HK-2 (cell line): Measurements from ENCODE around the gene TPRG1.
A peak's percentile ranks its signal among the peaks of the same experiment; 100 is the strongest.
"Not testable (repeated sequence)": the region's sequence is repeated elsewhere in the genome, so short reads cannot be mapped to it uniquely, and the experiment has no call there.

Source experiments
- DNase-seq: peaks from one replicate; pipeline ENCODE4 v3.0.0-alpha.2; 2018; ENCODE audit not compliant: unreplicated experiment

TPRG1 gene

GRCh38 chr3:189312866-189313265 is 141.1 kb downstream of the TPRG1 start:
- no peak for DNase-seq

GRCh38 chr3:189316296-189317019 is 144.7 kb downstream of the TPRG1 start:
- DNase-seq = no peak

- DNase-seq = no peak
Observed at GRCh38 chr3:189317911-189318310, 146.1 kb downstream of the TPRG1 start.

- DNase-seq = no peak
Observed at GRCh38 chr3:189320511-189320910, 148.7 kb downstream of the TPRG1 start.

DNA sequence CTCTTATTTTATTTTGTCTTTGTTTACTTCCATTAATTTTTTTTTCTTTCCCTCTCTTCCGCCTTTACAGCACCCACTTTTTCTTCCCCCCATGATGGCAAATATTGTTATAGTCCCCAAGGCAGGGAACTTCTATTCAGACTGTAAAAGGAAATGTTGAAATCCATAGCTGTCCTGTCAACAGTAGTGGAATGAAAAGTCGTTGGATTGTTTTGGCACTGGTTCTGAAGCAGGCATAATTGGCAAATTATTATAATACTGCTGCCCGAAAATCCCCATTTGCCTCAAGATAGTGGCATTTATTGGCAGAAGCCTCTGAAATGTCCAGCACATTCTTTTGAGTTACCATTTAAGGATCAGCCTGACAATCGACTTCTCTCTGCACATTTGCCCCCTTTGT is 150.6 kb downstream of the TPRG1 start:
- DNase-seq = no peak

GRCh38 chr3:189324538-189325138 is 152.9 kb downstream of the TPRG1 start:
- peak; percentile 79 for DNase-seq

DNA sequence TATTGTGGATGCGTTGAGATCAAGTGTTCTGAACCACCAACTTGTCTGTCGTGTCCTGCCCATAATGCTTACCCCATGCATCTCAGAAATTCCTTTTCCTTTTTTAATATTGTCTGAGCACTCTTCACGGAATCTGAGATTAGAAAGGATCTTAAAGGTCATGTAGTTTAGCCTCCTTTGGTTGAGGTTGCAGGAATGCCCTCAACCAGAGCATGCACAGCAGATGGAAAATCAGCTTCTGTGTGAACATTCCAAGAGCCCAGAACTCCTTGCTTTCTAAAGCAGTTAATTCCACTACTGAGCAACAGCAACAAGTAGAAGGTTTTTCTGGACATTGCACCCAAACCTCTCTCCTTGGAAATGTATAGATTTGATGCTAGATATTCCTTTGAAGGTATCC is 153.7 kb downstream of the TPRG1 start:
- no peak for DNase-seq

DNA sequence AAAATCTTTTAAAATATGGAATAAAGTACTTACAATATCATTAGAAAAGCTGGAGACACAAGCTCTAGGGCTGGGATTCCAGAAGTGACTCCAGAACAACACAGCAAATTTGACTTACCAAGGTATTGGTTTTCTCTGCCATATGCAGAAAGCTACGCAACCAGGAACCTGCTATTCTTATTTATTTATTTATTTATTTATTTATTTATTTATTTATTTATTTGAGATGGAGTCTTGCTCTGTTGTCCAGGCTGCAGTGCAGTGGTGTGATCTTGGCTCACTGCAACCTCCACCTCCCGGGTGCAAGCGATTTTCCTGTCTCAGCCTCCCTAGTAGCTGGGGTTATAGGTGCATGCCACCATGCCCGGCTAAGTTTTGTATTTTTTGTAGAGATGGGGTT is 157.9 kb downstream of the TPRG1 start:
- not testable (repeated sequence) for DNase-seq

GRCh38 chr3:189330066-189330465 is 158.3 kb downstream of the TPRG1 start:
- DNase-seq = no peak

DNA sequence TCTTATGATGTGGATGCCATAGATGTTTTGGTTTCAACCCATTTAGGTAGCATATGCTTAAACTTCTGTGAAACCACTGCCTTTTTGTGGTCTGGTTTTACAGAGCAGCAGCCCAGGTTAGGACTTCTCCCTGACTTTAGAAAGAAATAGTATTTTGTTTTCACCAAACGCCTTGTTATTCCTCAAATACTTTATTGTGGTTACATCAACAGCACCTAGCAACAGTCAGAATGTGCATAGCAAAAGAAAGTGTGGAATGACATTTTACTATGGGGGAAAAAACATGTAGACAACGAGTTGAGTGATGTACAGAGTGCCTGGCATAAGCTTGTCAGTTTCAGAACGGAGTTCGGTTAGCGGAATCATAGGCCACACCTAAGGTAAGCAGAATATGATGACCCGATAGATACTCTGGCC is 159.2 kb downstream of the TPRG1 start:
- DNase-seq = no peak

DNA sequence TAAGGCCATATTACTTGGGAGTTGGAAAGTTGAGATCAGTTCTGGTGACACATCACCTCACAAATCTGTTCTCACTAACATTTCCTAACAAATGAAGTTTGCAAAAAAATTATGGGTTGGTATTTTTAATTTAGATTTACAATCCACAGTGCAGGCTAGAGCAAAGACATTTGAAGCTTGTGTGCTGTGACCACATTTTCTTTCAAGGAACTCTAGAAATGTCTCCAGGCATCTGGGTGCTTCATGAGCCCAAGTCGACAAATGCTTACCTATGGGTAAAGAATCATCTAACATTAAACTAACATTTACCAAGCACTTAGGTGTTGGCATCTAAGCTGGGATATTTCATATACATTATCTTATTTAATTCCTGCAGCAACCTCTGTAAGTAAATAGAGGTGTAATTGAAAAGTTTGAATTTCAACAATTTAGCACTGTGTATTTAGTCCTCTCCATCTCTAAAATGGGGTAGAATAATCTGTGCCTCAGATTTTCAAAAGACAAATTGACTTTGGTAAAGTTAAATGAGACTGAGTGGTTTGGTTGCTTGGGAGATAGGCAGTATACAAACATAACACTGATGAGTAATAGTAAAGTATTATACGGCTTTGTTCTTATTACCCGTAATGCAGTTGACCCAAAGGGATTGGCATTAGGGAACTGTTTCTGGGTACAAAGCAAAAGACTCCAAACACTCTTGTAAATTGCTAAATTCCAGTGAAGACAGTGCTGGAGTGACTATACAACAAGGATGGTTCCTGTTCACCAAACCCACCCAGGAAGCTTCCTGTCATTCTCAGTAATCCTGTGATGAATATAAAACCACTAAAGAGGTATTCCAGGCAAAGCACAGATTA is 162.5 kb downstream of the TPRG1 start:
- DNase-seq = no peak

- no peak for DNase-seq
Observed at GRCh38 chr3:189337673-189338091, 165.9 kb downstream of the TPRG1 start.

DNA sequence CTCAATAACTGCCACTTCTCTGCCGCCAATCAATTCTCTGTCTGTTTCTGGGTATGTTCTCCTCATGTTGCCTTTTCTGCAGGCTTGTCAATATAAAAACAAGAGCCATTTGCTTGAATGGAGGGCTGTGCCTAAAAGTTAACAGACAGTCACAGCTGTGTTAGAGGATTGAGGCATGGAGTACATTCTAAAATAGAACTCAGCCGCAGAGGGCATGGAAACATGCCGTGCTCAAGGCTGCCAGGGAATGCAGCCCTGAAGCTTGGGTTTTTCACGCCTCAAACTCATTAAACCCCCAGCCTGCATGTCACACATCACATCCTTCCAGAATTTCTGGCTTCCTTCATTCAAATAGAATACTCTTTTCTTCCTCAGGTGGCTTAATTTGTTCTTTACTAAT is 166.6 kb downstream of the TPRG1 start:
- no peak for DNase-seq

GRCh38 chr3:189339996-189340395 is 168.2 kb downstream of the TPRG1 start:
- no peak for DNase-seq

GRCh38 chr3:189340680-189341460 is 169.1 kb downstream of the TPRG1 start:
- DNase-seq = no peak

DNA sequence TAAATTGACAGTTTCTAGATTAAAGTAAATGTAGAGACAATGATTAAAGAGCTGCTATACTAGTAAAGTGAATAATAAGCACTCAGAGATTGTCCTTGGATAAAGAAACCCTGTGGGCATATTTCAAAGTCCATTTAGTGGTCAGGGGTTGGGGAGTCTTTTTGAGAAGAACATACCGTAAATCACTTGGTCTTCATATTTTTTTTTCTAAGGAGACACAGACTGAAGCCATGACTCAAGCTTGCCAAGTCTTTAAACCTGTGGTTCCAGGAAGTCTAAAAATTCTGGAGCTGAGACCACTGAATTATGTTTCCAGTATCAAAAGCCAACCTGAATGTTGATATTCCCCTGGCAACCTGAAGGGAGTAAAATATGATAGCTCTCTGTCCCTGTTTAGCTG is 171.0 kb downstream of the TPRG1 start:
- no peak for DNase-seq

- no peak for DNase-seq
Observed at GRCh38 chr3:189344996-189345395, 173.2 kb downstream of the TPRG1 start.

- no peak for DNase-seq
Observed at GRCh38 chr3:189349772-189350171, 178.0 kb downstream of the TPRG1 start.

- no peak for DNase-seq
Observed at GRCh38 chr3:189353318-189353965, 181.7 kb downstream of the TPRG1 start.

DNA sequence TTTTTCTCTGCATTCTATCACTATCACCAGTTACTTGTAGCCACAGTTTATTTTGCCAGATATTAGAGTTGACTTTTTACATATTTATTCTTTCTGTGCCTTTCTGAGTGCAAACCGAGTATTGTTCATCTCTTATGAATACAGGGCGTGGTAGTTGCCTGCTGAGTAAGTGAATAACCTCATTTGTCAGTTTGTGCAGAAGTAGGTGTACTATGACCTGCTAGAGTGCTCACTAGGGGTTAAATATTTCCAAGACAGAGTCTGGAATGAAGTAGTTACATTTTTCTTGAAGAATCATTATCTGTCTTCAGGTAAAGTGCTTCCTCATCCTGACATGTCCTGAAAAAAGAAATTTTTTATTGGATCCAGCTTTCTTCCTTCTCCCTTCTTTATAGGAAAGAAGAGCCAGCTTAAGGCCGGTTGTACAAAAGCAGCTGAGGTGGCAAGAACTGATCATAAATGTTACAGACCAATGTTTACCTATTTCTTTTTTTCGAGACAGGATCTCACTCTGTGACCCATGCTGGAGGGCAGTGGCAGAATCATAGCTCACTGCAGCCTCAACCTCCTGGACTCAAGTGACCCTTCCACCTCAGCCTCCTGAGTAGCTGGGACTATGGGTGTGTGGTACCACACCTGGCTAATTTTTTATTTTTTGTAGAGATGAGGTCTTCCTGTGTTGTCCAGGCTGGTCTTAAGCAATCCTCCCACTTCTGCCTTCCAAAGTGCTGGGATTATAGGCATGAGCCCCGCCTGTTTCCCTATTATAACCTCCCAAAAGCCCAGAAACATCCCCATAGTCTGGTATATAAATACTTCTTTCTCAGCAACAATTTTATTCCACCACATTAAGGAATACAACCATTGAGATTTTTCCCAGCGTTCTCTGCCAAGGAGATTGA is 182.5 kb downstream of the TPRG1 start:
- no peak for DNase-seq
